B cell (primary cell): Measurements from ENCODE around the gene ABI3BP. TPM values are rescaled to one million over a fixed set of nuclear protein-coding genes. Genes with fewer than 3 reads are reported as not detected.

Source experiments
- ATAC-seq: fragments of 200-7000 bp; cut with Tn5 transposase; one replicate; pipeline ENCODE4 v1.10.0; 2021; ENCODE audit warnings: low read depth, mild to moderate bottlenecking, moderate number of reproducible peaks, moderate library complexity
- CTCF ChIA-PET: fragments of 350-600 bp; sonication (Branson Sonifier 250); formaldehyde crosslinking; loops from one replicate; lab custom pipeline; 2021; ENCODE audit warnings: antibody characterized with exemption, inconsistent platforms; lab: Charles Lee
- POLR2A ChIA-PET: fragments of 350-600 bp; sonication (Branson Sonifier 250); formaldehyde crosslinking; loops from one replicate; lab custom pipeline; 2021; ENCODE audit warnings: antibody characterized with exemption; lab: Charles Lee
- DNase-seq: peaks from one replicate; pipeline ENCODE4 v3.0.0; 2013
- H2AFZ ChIP-seq: 2 replicates; pipeline ENCODE4 v1.6.1; 2012; ENCODE audit warnings: mild to moderate bottlenecking, low read depth, low read length; ENCODE audit not compliant: insufficient read depth, poor library complexity, severe bottlenecking
- H3K27ac ChIP-seq, 2 donors: 1 replicate in 1 of 2; 2 replicates in 1 of 2; pipeline ENCODE4 v1.5.1; 2012 to 2013; ENCODE audit warnings: low read length in 2 of 2, mild to moderate bottlenecking in 2 of 2, moderate library complexity in 1 of 2
- H3K27me3 ChIP-seq, 4 experiments: fragments of 200-600 bp in 1 of 4; sonication (generic) in 1 of 4; replicated peaks in 1 of 4; 1 replicate in 2 of 4; 2 replicates in 2 of 4; pipeline versions ENCODE4 v1.6.1 to v1.7.0; 2013 to 2016; ENCODE audit warnings: low read length in 3 of 4, mild to moderate bottlenecking in 2 of 4, mixed read lengths in 1 of 4, moderate library complexity in 1 of 4; ENCODE audit not compliant: insufficient read depth in 4 of 4, control insufficient read depth in 3 of 4; ENCODE audit errors: control extremely low read depth in 1 of 4
- H3K36me3 ChIP-seq, 2 experiments: replicated peaks in 1 of 2; 1 replicate in 1 of 2; 2 replicates in 1 of 2; pipeline versions ENCODE4 v1.6.1 to v1.7.1; 2013; ENCODE audit warnings: low read length in 1 of 2; ENCODE audit not compliant: insufficient read depth in 2 of 2, control insufficient read depth in 1 of 2; ENCODE audit errors: control extremely low read depth in 1 of 2, extremely low read depth in 1 of 2
- H3K4me1 ChIP-seq, 2 donors: fragments of 200-600 bp in 1 of 2; sonication (generic) in 1 of 2; 1 replicate in 1 of 2; 2 replicates in 1 of 2; pipeline versions ENCODE4 v1.5.1 to v1.6.1; 2013 to 2017; ENCODE audit warnings: low read length in 2 of 2; ENCODE audit not compliant: control insufficient read depth in 2 of 2, insufficient read depth in 2 of 2
- H3K4me2 ChIP-seq: replicated peaks from 2 replicates; pipeline ENCODE3; 2012; ENCODE audit warnings: mild to moderate bottlenecking, low read depth, low read length; ENCODE audit not compliant: poor library complexity, severe bottlenecking
- H3K4me3 ChIP-seq, 5 experiments: fragments of 200-600 bp in 1 of 5; sonication (generic) in 1 of 5; 1 replicate in 3 of 5; 2 replicates in 2 of 5; pipeline versions ENCODE4 v1.5.1 to v1.7.0; 2011 to 2016; ENCODE audit warnings: low read length in 4 of 5, mild to moderate bottlenecking in 4 of 5, low read depth in 2 of 5, control low read depth in 1 of 5, moderate library complexity in 1 of 5; ENCODE audit not compliant: insufficient read depth in 1 of 5; ENCODE audit errors: control extremely low read depth in 1 of 5, extremely low read depth in 1 of 5
- H3K79me2 ChIP-seq: fragments of 200-600 bp; sonication (generic); one replicate; pipeline ENCODE4 v1.6.0; 2016; ENCODE audit warnings: low read length; ENCODE audit not compliant: control insufficient read depth, insufficient read depth
- H3K9ac ChIP-seq: fragments of 200-600 bp; sonication (generic); 2 replicates; pipeline ENCODE4 v1.6.1; 2017; ENCODE audit warnings: mild to moderate bottlenecking, low read length, moderate library complexity
- H3K9me3 ChIP-seq, 3 donors: one replicate each; pipeline versions ENCODE4 v1.6.1 to v1.7.1; 2013; ENCODE audit warnings: low read length in 2 of 3; ENCODE audit not compliant: control insufficient read depth in 2 of 3, insufficient read depth in 1 of 3; ENCODE audit errors: control extremely low read depth in 1 of 3
- H4K20me1 ChIP-seq: 2 replicates; pipeline ENCODE4 v1.6.0; 2012; ENCODE audit warnings: mild to moderate bottlenecking, low read length; ENCODE audit not compliant: insufficient read depth, control insufficient read depth, poor library complexity, severe bottlenecking
- H3K27ac Mint-ChIP-seq: one replicate; pipeline ENCODE4 v1.8.0; 2021; ENCODE audit warnings: mixed read lengths
- H3K27me3 Mint-ChIP-seq: one replicate; pipeline ENCODE4 v1.8.0; 2021; ENCODE audit warnings: mixed read lengths
- H3K4me1 Mint-ChIP-seq: one replicate; pipeline ENCODE4 v1.8.0; 2021; ENCODE audit warnings: mixed read lengths
- H3K4me3 Mint-ChIP-seq: one replicate; pipeline ENCODE4 v1.8.0; 2021; ENCODE audit warnings: mixed read lengths
- H3K9me3 Mint-ChIP-seq: one replicate; pipeline ENCODE4 v1.8.0; 2022; ENCODE audit warnings: mixed read lengths; ENCODE audit not compliant: insufficient read depth
- CTCF ChIP-seq: fragments of 200-600 bp; IDR thresholded peaks from one replicate; pipeline ENCODE4 v1.8.0; 2022; ENCODE audit warnings: antibody characterized with exemption, mild to moderate bottlenecking
- EZH2 ChIP-seq: IDR thresholded peaks from 2 replicates; pipeline ENCODE4 v1.6.1; 2012; ENCODE audit warnings: borderline replicate concordance, low read depth, mild to moderate bottlenecking, moderate library complexity, low read length; ENCODE audit not compliant: insufficient read depth, poor library complexity, severe bottlenecking
- WGBS: methylation state at CpG from one replicate; pipeline ENCODE4 v1.1.5; 2013; ENCODE audit warnings: missing lambda C conversion rate; ENCODE audit not compliant: insufficient coverage; 5-methylcytosine and 5-hydroxymethylcytosine counted together
- intact Hi-C: fragments of 100-400 bp; cut with micrococcal nuclease; formaldehyde crosslinking; loops from one replicate; pipeline ENCODE4 v1.10.0; 2022
- polyA plus RNA-seq: library from polyadenylated mRNA; depleted of rRNA; stranded (reverse); fragments of >200 nt; gene quantifications from 2 replicates; pipeline ENCODE4 v1.2.3, GENCODE V29; 2012
- total RNA-seq, 2 donors: library from RNA; stranded (reverse); fragments of 120-200 nt in 1 of 2; gene quantifications; 1 replicate in 1 of 2; 2 replicates in 1 of 2; pipeline versions ENCODE4 v1.2.3 to v1.2.4, GENCODE V29; 2013 to 2022

The ABI3BP gene
- total and polyA plus RNA-seq, 2 donors (not counting 1 experiment from before 2014, with no cell fraction given) = not detected

GRCh38 chr3:100761951-100762350 lies 231.3 kb downstream of the ABI3BP start:
- Histone ChIP-seq H3K27ac (no peak overlapping the region), H2AFZ (no peak overlapping the region), H3K4me2 (no peak overlapping the region), H3K4me1 (no peaks in the 10 kb centered on the region), H3K9me3 (no peaks in the 10 kb centered on the region), H3K36me3 (no peaks in the 10 kb centered on the region), H3K4me3 (no peak overlapping the region), H3K9ac (no peak overlapping the region), H4K20me1 (no peaks in the 10 kb centered on the region), H3K79me2 (no peaks in the 10 kb centered on the region), H3K27me3 (no peaks in the 10 kb centered on the region)
- Mint-ChIP-seq H3K4me1 (peaks cover 3% of the 10 kb centered on the region), H3K9me3 (no peaks in the 10 kb centered on the region), H3K27me3 (no peaks in the 10 kb centered on the region), H3K4me3 (no peak overlapping the region), H3K27ac (no peak overlapping the region)
- DNase-seq = no peak
- intact Hi-C loops = no loop called here
- TF ChIP-seq CTCF (no peak), EZH2 (no peak)
- no peak for ATAC-seq
- ChIA-PET CTCF (interaction anchor here (1.7 kb wide), 1 partner anchor 9 kb away, joined by 5 read pairs; no protein-coding TSS in a partner anchor), POLR2A (no interaction called here)

- H3K9me3 ChIP-seq = no peaks in the 10 kb centered on the region
- H3K27me3 ChIP-seq = no peaks in the 10 kb centered on the region
- TF ChIP-seq CTCF (no peak), EZH2 (no peak)
- Mint-ChIP-seq H3K4me1 (peaks cover 3% of the 10 kb centered on the region), H3K27me3 (no peaks in the 10 kb centered on the region), H3K9me3 (no peaks in the 10 kb centered on the region), H3K27ac (no peak overlapping the region), H3K4me3 (no peak overlapping the region)
- ATAC-seq (no peak), DNase-seq (no peak)
- no peak overlapping the region for H3K27ac ChIP-seq
- no peak overlapping the region for H3K4me3 ChIP-seq
- WGBS = no CpG with 5 or more reads among the region's 1 CpG
- intact Hi-C loops = no loop called here
- no peak overlapping the region for H3K4me2 ChIP-seq
- ChIA-PET CTCF (interaction anchor here (1.1 to 1.7 kb wide), 2 partner anchors 9 to 21 kb away, joined by 3 to 5 read pairs; no protein-coding TSS in a partner anchor), POLR2A (no interaction called here)
- H2AFZ ChIP-seq = no peak overlapping the region
- no peaks in the 10 kb centered on the region for H3K79me2 ChIP-seq
- no peaks in the 10 kb centered on the region for H3K4me1 ChIP-seq
- no peak overlapping the region for H3K9ac ChIP-seq
- no peaks in the 10 kb centered on the region for H4K20me1 ChIP-seq
- H3K36me3 ChIP-seq = no peaks in the 10 kb centered on the region
Observed at GRCh38 chr3:100761211-100761942, 231.8 kb downstream of the ABI3BP start.
